Neuron (in vitro differentiated cells): ENCODE measurements around the gene NAPA.

Source experiments
- H2AFZ ChIP-seq: one replicate; pipeline ENCODE4 v1.6.1; 2013; ENCODE audit warnings: low read depth, mild to moderate bottlenecking, inconsistent platforms, low read length, moderate library complexity
- H3K27me3 ChIP-seq: one replicate; pipeline ENCODE4 v1.6.1; 2013; ENCODE audit warnings: low read length; ENCODE audit not compliant: insufficient read depth
- H3K36me3 ChIP-seq: one replicate; pipeline ENCODE4 v1.6.1; 2013; ENCODE audit warnings: low read length; ENCODE audit not compliant: insufficient read depth
- H3K4me1 ChIP-seq: one replicate; pipeline ENCODE4 v1.6.1; 2013; ENCODE audit warnings: low read length; ENCODE audit not compliant: insufficient read depth
- H3K4me3 ChIP-seq: 2 replicates; pipeline ENCODE4 v1.5.1; 2013; ENCODE audit warnings: mild to moderate bottlenecking, low read length, moderate library complexity
- H3K9me3 ChIP-seq: one replicate; pipeline ENCODE4 v1.6.1; 2013; ENCODE audit warnings: low read length

The NAPA gene

DNA sequence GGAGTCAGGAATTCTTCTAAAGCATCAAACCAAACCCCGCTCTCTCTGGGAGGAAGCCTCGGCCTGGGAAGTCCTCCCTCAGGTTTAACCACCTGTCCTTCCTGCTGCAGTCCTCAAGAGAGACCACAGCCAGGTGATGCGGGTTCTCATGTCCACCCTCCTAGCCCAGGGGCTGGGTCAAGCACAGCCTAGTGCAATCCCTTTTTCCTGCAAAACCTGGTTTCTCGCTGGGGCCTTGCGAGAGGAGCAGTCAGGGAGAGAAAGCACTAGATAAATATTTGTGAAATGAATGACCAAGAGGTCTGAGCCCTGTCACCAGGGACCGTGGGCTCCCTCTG, 45.5 kb downstream of the NAPA start:
- no peak overlapping the region for H3K4me3 ChIP-seq
- H3K9me3 ChIP-seq = no peaks in the 10 kb centered on the region
- no peak overlapping the region for H2AFZ ChIP-seq
- peaks cover 22% of the 10 kb centered on the region for H3K27me3 ChIP-seq
- H3K4me1 ChIP-seq = peaks cover 35% of the 10 kb centered on the region
- no peaks in the 10 kb centered on the region for H3K36me3 ChIP-seq

DNA sequence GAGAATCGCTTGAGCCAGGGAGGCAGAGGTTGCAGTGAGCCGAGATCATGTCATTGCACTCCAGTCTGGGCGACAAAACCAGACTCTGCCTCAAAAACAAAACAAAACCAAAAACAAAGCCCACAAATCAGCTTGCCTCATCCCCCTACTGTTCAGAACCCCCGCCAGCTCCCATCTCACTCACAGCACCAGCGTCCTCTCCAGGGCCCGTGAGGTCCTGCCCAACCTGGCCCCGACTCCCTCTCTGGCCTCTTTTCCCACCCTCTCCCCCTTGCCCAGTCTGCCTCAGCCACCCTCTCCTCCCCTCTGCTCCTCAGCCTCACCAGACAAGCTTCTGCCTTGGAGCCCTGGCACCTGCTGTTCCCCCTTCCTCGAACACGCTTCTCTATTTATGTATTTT, 46.9 kb downstream of the NAPA start:
- Histone ChIP-seq H3K9me3 (no peaks in the 10 kb centered on the region), H3K27me3 (peaks cover 22% of the 10 kb centered on the region), H3K4me1 (peaks cover 35% of the 10 kb centered on the region), H3K36me3 (no peaks in the 10 kb centered on the region), H3K4me3 (no peak overlapping the region), H2AFZ (no peak overlapping the region)

GRCh38 chr19:47465957-47466356, 48.9 kb downstream of the NAPA start:
- no peaks in the 10 kb centered on the region for H3K36me3 ChIP-seq
- no peak overlapping the region for H3K4me3 ChIP-seq
- H3K4me1 ChIP-seq = peaks cover 28% of the 10 kb centered on the region
- H3K27me3 ChIP-seq = peaks cover 19% of the 10 kb centered on the region
- H2AFZ ChIP-seq = no peak overlapping the region
- no peaks in the 10 kb centered on the region for H3K9me3 ChIP-seq

GRCh38 chr19:47464675-47465419, 50.0 kb downstream of the NAPA start:
- Histone ChIP-seq H3K36me3 (no peaks in the 10 kb centered on the region), H3K9me3 (no peaks in the 10 kb centered on the region), H2AFZ (no peak overlapping the region), H3K4me1 (peaks cover 27% of the 10 kb centered on the region), H3K27me3 (peaks cover 10% of the 10 kb centered on the region), H3K4me3 (no peak overlapping the region)

GRCh38 chr19:47461876-47462275, 53.0 kb downstream of the NAPA start:
- no peak overlapping the region for H3K4me3 ChIP-seq
- H2AFZ ChIP-seq = no peak overlapping the region
- H3K27me3 ChIP-seq = peaks cover 7% of the 10 kb centered on the region
- peaks cover 14% of the 10 kb centered on the region for H3K4me1 ChIP-seq
- no peaks in the 10 kb centered on the region for H3K36me3 ChIP-seq
- no peaks in the 10 kb centered on the region for H3K9me3 ChIP-seq

DNA sequence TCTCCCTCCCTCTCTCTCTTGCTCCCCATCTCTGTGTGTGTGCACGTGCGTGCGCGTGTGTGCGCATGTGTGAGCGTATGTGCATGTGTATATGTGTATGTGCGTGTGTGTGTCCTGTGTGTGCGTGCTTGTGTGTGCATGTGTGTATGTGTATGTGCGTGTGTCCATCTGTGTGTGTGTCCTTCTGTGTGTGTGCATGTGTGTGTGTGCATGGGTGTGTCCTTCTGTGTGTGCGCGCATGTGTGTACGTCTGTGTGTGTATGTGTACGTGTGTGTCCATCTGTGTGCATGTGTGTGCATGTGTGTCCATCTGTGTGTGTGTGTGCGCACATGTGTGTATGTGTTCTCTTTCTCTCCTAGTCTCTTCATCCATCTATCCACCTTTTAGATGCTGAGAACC, 55.4 kb downstream of the NAPA start:
- Histone ChIP-seq H3K27me3 (peaks cover 7% of the 10 kb centered on the region), H3K9me3 (peaks cover 4% of the 10 kb centered on the region), H3K4me1 (peaks cover under 1% of the 10 kb centered on the region), H2AFZ (no peak overlapping the region), H3K36me3 (no peaks in the 10 kb centered on the region), H3K4me3 (no peak overlapping the region)

GRCh38 chr19:47458672-47459071, 56.2 kb downstream of the NAPA start:
- Histone ChIP-seq H2AFZ (no peak overlapping the region), H3K27me3 (peaks cover 7% of the 10 kb centered on the region), H3K36me3 (no peaks in the 10 kb centered on the region), H3K9me3 (peaks cover 4% of the 10 kb centered on the region), H3K4me1 (no peaks in the 10 kb centered on the region), H3K4me3 (no peak overlapping the region)

DNA sequence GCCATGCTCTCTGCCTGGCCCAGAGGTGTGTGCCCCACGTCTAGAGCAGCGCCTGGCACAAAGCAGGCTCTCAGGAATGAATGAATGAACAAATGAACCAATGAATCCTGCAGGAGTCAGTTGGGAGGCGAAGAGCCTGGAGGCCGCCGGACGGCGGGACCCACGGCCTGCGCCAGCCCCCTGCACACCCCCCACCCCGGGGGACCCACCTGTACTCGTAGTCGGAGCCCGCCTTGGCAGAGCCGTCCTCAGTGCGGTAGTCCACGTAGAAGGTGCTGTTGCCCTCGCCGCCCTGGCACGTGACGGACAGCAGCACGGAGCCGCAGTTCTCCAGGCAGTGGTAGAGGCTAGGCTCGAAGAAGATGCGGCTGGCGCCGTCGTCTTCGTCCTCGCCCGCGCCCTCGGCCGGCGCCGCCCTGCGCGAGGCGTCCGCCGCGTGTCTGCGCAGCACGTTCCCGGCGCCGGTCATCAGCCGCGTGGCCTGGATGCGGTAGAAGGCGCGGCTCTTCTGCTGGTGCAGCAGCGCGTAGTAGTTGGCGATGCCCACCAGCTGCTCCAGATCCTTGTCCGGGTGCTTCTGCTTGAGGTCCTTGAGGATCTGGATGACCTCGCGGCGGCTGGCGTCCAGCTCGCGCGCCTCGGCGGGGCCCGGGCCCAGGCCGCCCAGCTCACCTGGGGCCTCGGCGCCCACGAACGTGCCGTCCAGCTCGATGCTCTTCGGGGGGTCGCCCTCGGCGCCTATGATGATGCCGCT, 58.0 kb downstream of the NAPA start:
- H3K27me3 ChIP-seq = peaks cover 7% of the 10 kb centered on the region
- no peak overlapping the region for H3K4me3 ChIP-seq
- H3K36me3 ChIP-seq = no peaks in the 10 kb centered on the region

GRCh38 chr19:47450478-47450877, 64.4 kb downstream of the NAPA start:
- H3K9me3 ChIP-seq = no peaks in the 10 kb centered on the region
- peaks cover 35% of the 10 kb centered on the region for H3K27me3 ChIP-seq
- H2AFZ ChIP-seq = no peak overlapping the region
- peaks cover 4% of the 10 kb centered on the region for H3K4me1 ChIP-seq
- no peak overlapping the region for H3K4me3 ChIP-seq
- no peaks in the 10 kb centered on the region for H3K36me3 ChIP-seq

More for the DNA sequence above, 58.0 kb downstream of the NAPA start:
- Histone ChIP-seq H3K9me3 (peaks cover 4% of the 10 kb centered on the region), H3K4me1 (no peaks in the 10 kb centered on the region), H2AFZ (no peak overlapping the region)

DNA sequence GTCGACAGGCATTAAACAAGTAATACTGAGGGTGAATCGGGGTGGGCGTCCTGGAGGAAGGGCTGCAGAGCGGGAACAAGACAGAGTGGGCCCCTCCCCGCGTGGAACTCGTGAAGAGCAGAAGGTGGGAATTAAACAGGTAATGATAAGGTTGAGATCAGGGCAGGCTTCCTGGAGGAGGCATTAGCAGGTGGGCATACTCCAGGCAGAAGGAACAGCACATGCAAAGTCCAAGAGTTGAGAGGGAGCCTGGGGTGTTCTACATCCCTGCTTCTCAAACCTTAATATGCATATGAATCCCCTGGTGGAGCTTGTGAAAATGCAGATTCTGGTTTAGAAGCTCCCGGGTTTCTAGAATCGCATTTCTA, 66.5 kb downstream of the NAPA start:
- Histone ChIP-seq H3K27me3 (peaks cover 51% of the 10 kb centered on the region), H3K36me3 (no peaks in the 10 kb centered on the region), H3K4me1 (peaks cover 4% of the 10 kb centered on the region), H3K9me3 (no peaks in the 10 kb centered on the region), H2AFZ (no peak overlapping the region), H3K4me3 (no peak overlapping the region)

DNA sequence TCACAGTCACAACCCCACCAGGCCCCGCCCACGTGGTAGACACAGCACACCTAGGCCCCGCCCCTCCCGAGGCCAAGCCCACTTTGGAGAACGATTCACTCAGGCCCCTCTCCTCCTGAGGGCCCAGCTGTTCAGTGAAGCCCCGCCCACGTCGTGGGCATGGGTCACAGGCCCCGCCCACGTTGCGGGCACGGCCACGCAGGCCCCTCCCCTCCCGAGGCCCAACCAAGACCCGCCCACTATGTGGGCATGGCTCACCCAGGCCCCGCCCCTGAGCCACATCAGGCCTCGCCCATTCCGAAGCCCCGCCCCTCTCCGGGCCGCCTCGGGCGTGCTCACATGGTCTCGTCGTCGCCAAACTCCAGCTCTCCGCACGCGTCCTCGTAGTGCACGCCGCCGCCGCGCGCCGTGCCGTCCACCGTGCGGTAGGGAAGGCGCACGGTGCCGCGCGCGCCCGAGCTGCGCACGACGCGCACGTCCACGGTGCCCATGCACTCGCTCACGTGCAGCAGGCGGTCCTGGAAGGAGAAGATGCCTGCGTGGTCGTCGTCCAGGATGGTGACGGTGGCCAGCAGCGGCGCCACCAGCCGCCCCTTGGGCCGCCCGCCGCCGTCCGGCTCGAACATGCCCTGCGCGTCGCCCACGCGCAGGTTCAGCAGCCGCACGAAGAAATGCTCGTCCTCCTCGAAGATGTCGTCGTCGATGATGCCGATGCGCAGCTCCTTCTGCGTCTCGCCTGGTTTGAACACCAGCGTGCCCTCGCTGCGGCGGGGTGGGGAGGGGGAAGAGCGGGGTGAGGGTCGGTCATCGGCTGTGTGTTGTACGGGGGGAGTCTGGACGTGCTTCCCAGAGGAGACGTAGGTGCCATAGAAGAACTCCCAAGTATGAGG, 67.1 kb downstream of the NAPA start:
- H3K9me3 ChIP-seq = no peaks in the 10 kb centered on the region
- H3K36me3 ChIP-seq = no peaks in the 10 kb centered on the region
- peak overlapping the region; percentile 13 for H3K4me3 ChIP-seq
- H2AFZ ChIP-seq = no peak overlapping the region
- peaks cover 4% of the 10 kb centered on the region for H3K4me1 ChIP-seq
- H3K27me3 ChIP-seq = peaks cover 56% of the 10 kb centered on the region

GRCh38 chr19:47446534-47447469, 68.1 kb downstream of the NAPA start:
- Histone ChIP-seq H3K4me3 (peak overlapping the region; percentile 5), H3K27me3 (peaks cover 60% of the 10 kb centered on the region), H2AFZ (no peak overlapping the region), H3K9me3 (no peaks in the 10 kb centered on the region), H3K36me3 (no peaks in the 10 kb centered on the region), H3K4me1 (peaks cover 4% of the 10 kb centered on the region)
